NCI-H2196 treated with DMSO at 0.1 percent for 48 hours (cell line): Measurements from ENCODE around the gene DOCK4.

ENCODE experiments used
- DNase-seq: peaks from one replicate; lab custom pipeline; 2025; ENCODE audit not compliant: unreplicated experiment; lab: John Stamatoyannopoulos, UW

The DOCK4 gene

GRCh38 chr7:112161253-112162141 lies 44.7 kb downstream of the DOCK4 start:
- DNase-seq: no peak

- no peak for DNase-seq
These were observed 45.4 kb downstream of the DOCK4 start for GRCh38 chr7:112160771-112161150.

GRCh38 chr7:112160130-112160770 lies 45.9 kb downstream of the DOCK4 start:
- DNase-seq: no peak

GRCh38 chr7:112159351-112159750 lies 46.8 kb downstream of the DOCK4 start:
- no peak for DNase-seq

- no peak for DNase-seq
These were observed 49.1 kb downstream of the DOCK4 start for GRCh38 chr7:112157072-112157471.

GRCh38 chr7:112156412-112156811 lies 49.8 kb downstream of the DOCK4 start:
- DNase-seq: no peak

- DNase-seq: no peak
These were observed 51.5 kb downstream of the DOCK4 start for GRCh38 chr7:112154690-112155089.

- no peak for DNase-seq
These were observed 54.0 kb downstream of the DOCK4 start for GRCh38 chr7:112152186-112152585.

- DNase-seq: no peak
These were observed 55.2 kb downstream of the DOCK4 start for GRCh38 chr7:112150823-112151641.

- DNase-seq: no peak
These were observed 56.5 kb downstream of the DOCK4 start for GRCh38 chr7:112149734-112150133.

GRCh38 chr7:112147793-112148361 lies 58.3 kb downstream of the DOCK4 start:
- no peak for DNase-seq

GRCh38 chr7:112145206-112145605 lies 61.0 kb downstream of the DOCK4 start:
- DNase-seq: no peak

- no peak for DNase-seq
These were observed 61.7 kb downstream of the DOCK4 start for GRCh38 chr7:112144284-112145059.

GRCh38 chr7:112143582-112143981 lies 62.6 kb downstream of the DOCK4 start:
- DNase-seq: no peak

- DNase-seq: no peak
These were observed 63.1 kb downstream of the DOCK4 start for GRCh38 chr7:112143136-112143535.

GRCh38 chr7:112140600-112140999 lies 65.6 kb downstream of the DOCK4 start:
- no peak for DNase-seq

GRCh38 chr7:112138938-112139337 lies 67.3 kb downstream of the DOCK4 start:
- DNase-seq: no peak

- no peak for DNase-seq
These were observed 67.8 kb downstream of the DOCK4 start for GRCh38 chr7:112138325-112138852.

GRCh38 chr7:112137141-112138101 lies 68.8 kb downstream of the DOCK4 start:
- no peak for DNase-seq
